Measurements from ENCODE around the gene SERF2.
A peak's percentile ranks its signal among the peaks of the same experiment; 100 is the strongest.
"Not testable (repeated sequence)": the region's sequence is repeated elsewhere in the genome, so short reads cannot be mapped to it uniquely, and the experiment has no call there.

Gene SERF2

GRCh38 chr15:43828061-43828657 is 36.0 kb downstream of the SERF2 start:
- Histone ChIP-seq H3K4me1 (peaks cover 4 to 33% (median 19%) of the 10 kb centered on the region in 4 donors), H3K27ac (peak overlapping the region; percentile 65 to 78), H3K4me3 (no peak overlapping the region), H3K9me3 (no peaks in the 10 kb centered on the region), H3K36me3 (no peaks in the 10 kb centered on the region), H3K27me3 (no peaks in the 10 kb centered on the region)
- no peak for DNase-seq
- intact Hi-C loops (cut with DNase I; ENCODE audit: low total_unique reads) = no loop called here
- no peak for TF ChIP-seq CTCF (IDR thresholded peaks at IDR 0.05)

- DNase-seq; H3K27ac ChIP-seq; H3K27me3 ChIP-seq; intact Hi-C loops (cut with DNase I; ENCODE audit: low total_unique reads); H3K4me3 ChIP-seq; H3K36me3 ChIP-seq; H3K9me3 ChIP-seq: not testable (repeated sequence)
- peaks cover 0 to 22% (median 12%) of the 10 kb centered on the region in 4 donors for H3K4me1 ChIP-seq
Observed at GRCh38 chr15:43829951-43830540, 37.9 kb downstream of the SERF2 start.

- DNase-seq; H3K27ac ChIP-seq; H3K4me3 ChIP-seq; intact Hi-C loops (cut with DNase I; ENCODE audit: low total_unique reads); H3K27me3 ChIP-seq; H3K9me3 ChIP-seq: not testable (repeated sequence)
- Histone ChIP-seq H3K36me3 (peaks cover 0 to 11% (median 4%) of the 10 kb centered on the region in 3 donors), H3K4me1 (peaks cover 0 to 21% (median 12%) of the 10 kb centered on the region in 4 donors)
Observed at GRCh38 chr15:43830691-43831275, 38.7 kb downstream of the SERF2 start.

- H3K27me3 ChIP-seq; H3K4me3 ChIP-seq; H3K27ac ChIP-seq; DNase-seq; H3K9me3 ChIP-seq; intact Hi-C loops (cut with DNase I; ENCODE audit: low total_unique reads): not testable (repeated sequence)
- H3K4me1 ChIP-seq = peaks cover 0 to 14% (median 7%) of the 10 kb centered on the region in 4 donors
- peaks cover 0 to 13% (median 12%) of the 10 kb centered on the region in 3 donors for H3K36me3 ChIP-seq
Observed at GRCh38 chr15:43831519-43832052, 39.5 kb downstream of the SERF2 start.

- intact Hi-C loops (cut with DNase I; ENCODE audit: low total_unique reads); DNase-seq; H3K4me3 ChIP-seq: not testable (repeated sequence)
Observed at GRCh38 chr15:43832485-43832884, 40.4 kb downstream of the SERF2 start.

GRCh38 chr15:43845421-43845820 is 53.3 kb downstream of the SERF2 start:
- peaks cover 7 to 36% (median 20%) of the 10 kb centered on the region in 3 donors for H3K36me3 ChIP-seq
- H3K27me3 ChIP-seq = no peaks in the 10 kb centered on the region
- intact Hi-C loops (cut with DNase I; ENCODE audit: low total_unique reads) = no loop called here
- no peak overlapping the region for H3K27ac ChIP-seq
- no peak overlapping the region for H3K4me3 ChIP-seq
- no peak for TF ChIP-seq CTCF (IDR thresholded peaks at IDR 0.05)
- no peak for DNase-seq
- no peaks in the 10 kb centered on the region for H3K4me1 ChIP-seq
- H3K9me3 ChIP-seq = no peaks in the 10 kb centered on the region

More at GRCh38 chr15:43832485-43832884, 40.4 kb downstream of the SERF2 start:
- not testable (repeated sequence) for H3K27me3 ChIP-seq, H3K27ac ChIP-seq, H3K4me1 ChIP-seq, H3K9me3 ChIP-seq
- H3K36me3 ChIP-seq = peaks cover 0 to 13% (median 12%) of the 10 kb centered on the region in 3 donors
